NT2/D1 (cell line): ENCODE data around the gene HSPB9.
A peak's percentile ranks its signal among the peaks of the same experiment; 100 is the strongest.

ENCODE experiments used
- SUZ12 ChIP-seq: IDR thresholded peaks from 2 replicates; pipeline ENCODE4 v1.6.1; 2011; ENCODE audit not compliant: insufficient read length, insufficient read depth; ENCODE audit errors: extremely low read depth
- YY1 ChIP-seq: IDR thresholded peaks from 2 replicates; pipeline ENCODE4 v1.6.1; 2011; ENCODE audit not compliant: insufficient read length, insufficient read depth
- ZNF274 ChIP-seq: IDR thresholded peaks from 2 replicates; pipeline ENCODE4 v1.6.1; 2011; ENCODE audit warnings: mild to moderate bottlenecking, low read depth, low read length

GRCh38 chr17:42120770-42121769 is 1.5 kb upstream of the HSPB9 start, which contains the start of gene KAT2A:
- TF ChIP-seq YY1 (peak; percentile 34), ZNF274 (no peak), SUZ12 (no peak)
